GM12878 (cell line): ENCODE measurements around the gene ITGB2.
"Not testable (repeated sequence)": the region's sequence is repeated elsewhere in the genome, so short reads cannot be mapped to it uniquely, and the experiment has no call there.

ENCODE experiments used
- CBFB ChIP-seq: IDR thresholded peaks from 2 replicates; pipeline ENCODE4 v1.6.1; 2016; ENCODE audit warnings: antibody characterized with exemption, low read depth
- CBX5 ChIP-seq: sonication (generic); IDR thresholded peaks from 2 replicates; pipeline ENCODE4 v1.6.1; 2016; ENCODE audit warnings: low read depth, moderate library complexity, mild to moderate bottlenecking, inconsistent platforms
- CTCF ChIP-seq, 3 experiments: IDR thresholded peaks in 2 of 3; conservative IDR thresholded peaks in 1 of 3; 2 replicates each; pipeline ENCODE4 v1.5.1; 2011; ENCODE audit warnings: low read depth in 3 of 3, low read length in 3 of 3, mild to moderate bottlenecking in 3 of 3, control low read depth in 2 of 3, moderate library complexity in 2 of 3, inconsistent platforms in 1 of 3, mixed read lengths in 1 of 3; ENCODE audit not compliant: control insufficient read depth in 2 of 3, insufficient read depth in 1 of 3; ENCODE audit errors: extremely low read depth in 1 of 3
- EP300 ChIP-seq, 2 experiments: fragments of 150-350 bp in 1 of 2; IDR thresholded peaks; 2 replicates each; pipeline ENCODE4 v1.6.1; 2011 to 2012; ENCODE audit warnings: low read depth in 2 of 2, low read length in 2 of 2, borderline replicate concordance in 1 of 2, improper control_type of control experiment in 1 of 2, inconsistent platforms in 1 of 2; ENCODE audit not compliant: control insufficient read depth in 1 of 2
- KDM1A ChIP-seq: fragments of 200-600 bp; sonication (generic); IDR thresholded peaks from 2 replicates; pipeline ENCODE4 v1.6.1; 2016; ENCODE audit warnings: borderline replicate concordance
- NFYA ChIP-seq: IDR thresholded peaks from 2 replicates; pipeline ENCODE4 v1.6.1; 2011; ENCODE audit warnings: low read depth, mild to moderate bottlenecking, low read length, improper control_type of control experiment, borderline replicate concordance
- NR2C2 ChIP-seq: IDR thresholded peaks from 2 replicates; pipeline ENCODE4 v1.6.1; 2011; ENCODE audit warnings: borderline replicate concordance, low read depth; ENCODE audit not compliant: control insufficient read depth, insufficient read length
- PML ChIP-seq: IDR thresholded peaks from 2 replicates; pipeline ENCODE4 v1.6.1; 2012; ENCODE audit warnings: low read length, inconsistent platforms
- POLR2AphosphoS5 ChIP-seq: IDR thresholded peaks from 2 replicates; pipeline ENCODE4 v1.6.1; 2011; ENCODE audit warnings: mild to moderate bottlenecking, low read length, inconsistent platforms
- SRF ChIP-seq, 2 experiments: IDR thresholded peaks; 2 replicates each; pipeline ENCODE4 v1.6.1; 2011; ENCODE audit warnings: low read depth in 2 of 2, low read length in 2 of 2, mild to moderate bottlenecking in 1 of 2, moderate library complexity in 1 of 2
- ZSCAN29 ChIP-seq: fragments of 450-650 bp; IDR thresholded peaks from 2 replicates; pipeline ENCODE4 v1.6.1; 2017; ENCODE audit warnings: mild to moderate bottlenecking, moderate library complexity

GRCh38 chr21:44879238-44879637, 41.5 kb downstream of the ITGB2 start:
- not testable (repeated sequence) for TF ChIP-seq KDM1A; CTCF (IDR thresholded peaks at IDR 0.05 in 2 of 3, conservative IDR thresholded peaks at IDR 0.05 in 1 of 3; ENCODE audit: control insufficient read depth in 2 of 3, extremely low read depth in 1 of 3, insufficient read depth in 1 of 3, low read depth in 3 of 3, low read length in 3 of 3); ZSCAN29; CBFB; PML; EP300 (IDR thresholded peaks at IDR 0.05; ENCODE audit: borderline replicate concordance in 1 of 2, control insufficient read depth in 1 of 2, low read depth in 2 of 2, low read length in 2 of 2); SRF (IDR thresholded peaks at IDR 0.05; ENCODE audit: low read depth in 2 of 2, low read length in 2 of 2); POLR2AphosphoS5; NR2C2; CBX5; NFYA
